Nephron progenitor cell (in vitro differentiated cells): ENCODE results near the gene VOPP1.

Experiments used
- DNase-seq: peaks from one replicate; pipeline ENCODE4 v3.0.0; 2021
- H3K27ac Mint-ChIP-seq: 2 replicates; pipeline ENCODE4 v1.8.0; 2021; ENCODE audit warnings: mild to moderate bottlenecking, moderate library complexity, mixed read lengths
- H3K27me3 Mint-ChIP-seq: 2 replicates; pipeline ENCODE4 v1.8.0; 2021; ENCODE audit warnings: mild to moderate bottlenecking, low read depth, mixed read lengths; ENCODE audit not compliant: poor library complexity
- H3K36me3 Mint-ChIP-seq: 2 replicates; pipeline ENCODE4 v1.8.0; 2021; ENCODE audit warnings: low read depth, mixed read lengths
- H3K4me1 Mint-ChIP-seq: 2 replicates; pipeline ENCODE4 v1.8.0; 2021; ENCODE audit warnings: mixed read lengths
- H3K4me3 Mint-ChIP-seq: 2 replicates; pipeline ENCODE4 v1.8.0; 2021; ENCODE audit warnings: mild to moderate bottlenecking, moderate library complexity, mixed read lengths
- H3K9me3 Mint-ChIP-seq: 2 replicates; pipeline ENCODE4 v1.8.0; 2021; ENCODE audit warnings: mild to moderate bottlenecking, moderate library complexity, mixed read lengths
- CTCF ChIP-seq: fragments of 200-600 bp; sonication (generic); IDR thresholded peaks from 2 replicates; pipeline ENCODE4 v1.5.0; 2021; ENCODE audit warnings: antibody characterized with exemption

The VOPP1 gene

DNA sequence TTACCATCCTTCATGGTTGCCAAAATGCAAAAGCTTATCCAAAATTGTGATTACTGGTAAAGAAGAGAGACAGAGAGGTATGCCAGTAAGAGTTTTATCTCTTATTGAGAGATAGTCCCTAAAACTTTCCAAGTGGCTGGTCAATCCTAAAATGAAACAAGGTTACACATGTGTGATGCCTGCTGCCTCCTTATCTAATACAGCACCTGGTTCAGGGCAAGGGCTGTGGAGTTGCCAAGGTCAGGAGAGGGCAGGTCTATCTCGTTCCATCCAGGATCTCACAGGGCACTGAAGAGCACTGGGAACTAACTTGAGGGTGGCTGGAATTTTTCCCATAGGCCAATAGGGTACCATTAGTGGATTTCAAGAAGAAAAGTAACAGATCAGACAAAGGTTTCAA lies 18.3 kb downstream of the VOPP1 start:
- no peak for TF ChIP-seq CTCF
- H3K9me3 Mint-ChIP-seq = no peaks in the 10 kb centered on the region
- DNase-seq = no peak
- peaks cover 21% of the 10 kb centered on the region for H3K36me3 Mint-ChIP-seq
- peaks cover 78% of the 10 kb centered on the region for H3K4me1 Mint-ChIP-seq
- no peak overlapping the region for H3K4me3 Mint-ChIP-seq
- H3K27me3 Mint-ChIP-seq = peaks cover 2% of the 10 kb centered on the region
- no peak overlapping the region for H3K27ac Mint-ChIP-seq

DNA sequence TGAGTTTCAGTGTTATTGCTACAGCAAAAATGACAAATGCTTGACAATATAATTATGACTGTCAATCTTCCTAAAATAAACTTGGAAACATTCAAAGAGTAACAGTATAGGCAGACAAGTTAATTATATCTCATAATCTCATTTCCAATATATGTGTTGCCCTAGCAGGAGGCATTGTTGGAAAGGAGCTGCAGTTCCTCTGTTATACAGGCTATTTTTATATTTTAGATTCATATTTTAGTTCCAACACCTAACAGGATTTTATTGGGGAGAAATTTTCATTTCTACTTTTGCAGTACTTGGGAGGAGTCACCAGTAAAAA lies 19.3 kb downstream of the VOPP1 start:
- TF ChIP-seq CTCF = no peak
- Mint-ChIP-seq H3K27ac (no peak overlapping the region), H3K4me1 (peaks cover 73% of the 10 kb centered on the region), H3K36me3 (peaks cover 21% of the 10 kb centered on the region), H3K27me3 (peaks cover 2% of the 10 kb centered on the region), H3K9me3 (no peaks in the 10 kb centered on the region), H3K4me3 (no peak overlapping the region)
- no peak for DNase-seq

DNA sequence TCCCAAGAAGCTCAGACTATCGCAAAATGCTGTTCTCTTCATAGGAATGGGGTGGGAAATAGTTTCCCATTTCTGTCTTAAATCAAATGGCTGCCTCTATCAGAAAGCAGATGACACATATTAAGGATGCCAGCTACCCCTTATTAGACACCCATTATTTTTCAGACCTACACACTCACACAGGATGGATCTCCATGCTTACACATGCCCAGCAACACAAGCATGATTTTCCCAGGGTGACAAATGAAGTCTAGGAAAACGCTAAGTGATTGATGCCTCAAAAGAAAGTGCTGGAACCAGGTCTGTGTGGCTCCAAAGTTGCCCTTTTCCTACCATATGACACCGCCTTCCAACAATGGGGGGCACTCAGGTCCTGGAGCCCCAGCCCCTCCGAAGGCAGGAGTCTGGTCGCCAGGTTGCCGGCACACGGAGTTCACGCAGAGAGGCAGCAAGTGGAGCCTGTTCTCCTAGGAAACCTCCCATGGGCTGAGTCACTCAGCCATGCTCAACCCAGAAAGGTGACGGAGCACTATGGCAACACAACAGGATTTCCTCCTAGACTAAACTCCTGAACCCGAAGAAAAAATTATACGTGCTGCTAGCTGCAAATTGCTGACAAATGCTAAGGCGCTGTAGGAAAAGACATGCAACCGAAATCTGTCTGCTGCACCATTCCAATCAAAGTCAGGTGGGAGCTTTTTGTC lies 19.8 kb downstream of the VOPP1 start:
- H3K27me3 Mint-ChIP-seq = peaks cover 2% of the 10 kb centered on the region
- H3K4me3 Mint-ChIP-seq = no peak overlapping the region
- no peak for DNase-seq
- peak overlapping the region; percentile 15 for H3K27ac Mint-ChIP-seq
- no peak for TF ChIP-seq CTCF
- H3K36me3 Mint-ChIP-seq = peaks cover 21% of the 10 kb centered on the region
- H3K4me1 Mint-ChIP-seq = peaks cover 68% of the 10 kb centered on the region
- no peaks in the 10 kb centered on the region for H3K9me3 Mint-ChIP-seq

GRCh38 chr7:55550841-55551537 lies 21.3 kb downstream of the VOPP1 start:
- Mint-ChIP-seq H3K4me1 (peaks cover 53% of the 10 kb centered on the region), H3K27me3 (peaks cover 2% of the 10 kb centered on the region), H3K36me3 (peaks cover 20% of the 10 kb centered on the region), H3K9me3 (no peaks in the 10 kb centered on the region), H3K27ac (peak overlapping the region; percentile 61), H3K4me3 (no peak overlapping the region)
- no peak for DNase-seq
- no peak for TF ChIP-seq CTCF

- no peaks in the 10 kb centered on the region for H3K9me3 Mint-ChIP-seq
- H3K4me3 Mint-ChIP-seq = no peak overlapping the region
- no peak for TF ChIP-seq CTCF
- H3K27me3 Mint-ChIP-seq = no peaks in the 10 kb centered on the region
- no peak for DNase-seq
- H3K4me1 Mint-ChIP-seq = peaks cover 44% of the 10 kb centered on the region
- no peak overlapping the region for H3K27ac Mint-ChIP-seq
- H3K36me3 Mint-ChIP-seq = peaks cover 11% of the 10 kb centered on the region
Measured at GRCh38 chr7:55550010-55550663, 22.2 kb downstream of the VOPP1 start.
